Endothelial cell of umbilical vein (primary cell): ENCODE measurements around the gene HMMR. TPM values are rescaled to one million over a fixed set of nuclear protein-coding genes. Genes with fewer than 3 reads are reported as not detected.

ENCODE experiments used
- BruUV-seq: library from RNA; stranded (reverse); fragments of 400-500 nt; replicated peaks from 2 replicates; lab custom pipeline; 2021; lab: Mats Ljungman, UMichigan
- CTCF ChIA-PET: fragments of 300-600, 350-600 bp; sonication (Branson Sonifier 250); formaldehyde crosslinking; loops from one replicate; lab custom pipeline; 2021; ENCODE audit warnings: antibody characterized with exemption, inconsistent platforms; lab: Charles Lee
- POLR2A ChIA-PET: fragments of 300-600, 350-600 bp; sonication (Branson Sonifier 250); formaldehyde crosslinking; loops from one replicate; lab custom pipeline; 2021; ENCODE audit warnings: antibody characterized with exemption, inconsistent platforms; lab: Charles Lee
- DNase-seq: peaks from one replicate; pipeline ENCODE4 v3.0.0-alpha.2; 2011; ENCODE audit warnings: low read depth, low spot score
- FAIRE-seq: peaks from 2 replicates; lab custom pipeline; 2011; peaks lifted over from hg19 to GRCh38; lab: Jason Lieb, UNC
- H2AFZ ChIP-seq: 2 replicates; pipeline ENCODE4 v1.6.0; 2012; ENCODE audit warnings: low read depth, low read length, control low read depth, inconsistent platforms
- H3K27ac ChIP-seq: 2 replicates; pipeline ENCODE4 v1.5.1; 2011; ENCODE audit warnings: low read depth, mild to moderate bottlenecking, control low read depth, low read length, moderate library complexity; ENCODE audit not compliant: insufficient read depth
- H3K27me3 ChIP-seq, 2 experiments: 2 replicates each; pipeline versions ENCODE4 v1.6.0 to v1.6.1; 2011; ENCODE audit warnings: low read length in 2 of 2, mixed read lengths in 1 of 2; ENCODE audit not compliant: control insufficient read depth in 2 of 2, insufficient read depth in 2 of 2
- H3K36me3 ChIP-seq, 2 experiments: 2 replicates in 1 of 2; 3 replicates in 1 of 2; pipeline ENCODE4 v1.5.1; 2011; ENCODE audit warnings: low read length in 2 of 2, mild to moderate bottlenecking in 1 of 2, moderate library complexity in 1 of 2; ENCODE audit not compliant: control insufficient read depth in 2 of 2, insufficient read depth in 2 of 2; ENCODE audit errors: extremely low read depth in 1 of 2
- H3K4me1 ChIP-seq: 3 replicates; pipeline ENCODE4 v1.5.1; 2011; ENCODE audit warnings: mild to moderate bottlenecking, low read length; ENCODE audit not compliant: control insufficient read depth, insufficient read depth; ENCODE audit errors: extremely low read depth
- H3K4me2 ChIP-seq: 2 replicates; pipeline ENCODE4 v1.6.1; 2011; ENCODE audit warnings: low read length, control low read depth, mixed read lengths; ENCODE audit not compliant: insufficient read depth
- H3K4me3 ChIP-seq, 3 experiments: fragments of 200-600 bp in 1 of 3; sonication (generic), shearing (Covaris generic) in 1 of 3; replicated peaks in 1 of 3; 2 replicates each; pipeline ENCODE4 v1.5.1; 2011 to 2016; ENCODE audit warnings: control low read depth in 3 of 3, low read length in 3 of 3, mild to moderate bottlenecking in 2 of 3, inconsistent platforms in 1 of 3, low read depth in 1 of 3, moderate library complexity in 1 of 3; ENCODE audit not compliant: insufficient read depth in 1 of 3
- H3K79me2 ChIP-seq: 2 replicates; pipeline ENCODE4 v1.6.0; 2012; ENCODE audit warnings: low read length, inconsistent platforms; ENCODE audit not compliant: control insufficient read depth, insufficient read depth
- H3K9ac ChIP-seq: replicated peaks from 2 replicates; pipeline ENCODE3; 2011; ENCODE audit warnings: low read length, control low read depth; ENCODE audit not compliant: insufficient read depth; ENCODE audit errors: extremely low read depth
- H3K9me1 ChIP-seq: replicated peaks from 3 replicates; pipeline ENCODE4 v1.6.0; 2011; ENCODE audit warnings: mild to moderate bottlenecking, low read length; ENCODE audit not compliant: control insufficient read depth, insufficient read depth; ENCODE audit errors: extremely low read depth
- H3K9me3 ChIP-seq: replicated peaks from 2 replicates; pipeline ENCODE4 v1.5.1; 2012; ENCODE audit warnings: low read length, inconsistent platforms; ENCODE audit not compliant: control insufficient read depth, insufficient read depth
- H4K20me1 ChIP-seq: replicated peaks from 2 replicates; pipeline ENCODE3; 2011; ENCODE audit warnings: mild to moderate bottlenecking, low read length; ENCODE audit not compliant: control insufficient read depth, insufficient read depth; ENCODE audit errors: extremely low read depth
- EZH2 ChIP-seq: IDR thresholded peaks from 2 replicates; pipeline ENCODE4 v1.6.1; 2012; ENCODE audit warnings: borderline replicate concordance, low read depth, mild to moderate bottlenecking, moderate library complexity, low read length, inconsistent platforms; ENCODE audit not compliant: severe bottlenecking
- FOS ChIP-seq: IDR thresholded peaks from 2 replicates; pipeline ENCODE4 v1.6.1; 2011; ENCODE audit warnings: mild to moderate bottlenecking, low read length, moderate library complexity, borderline replicate concordance; ENCODE audit not compliant: insufficient read depth
- GATA2 ChIP-seq: IDR thresholded peaks from 2 replicates; pipeline ENCODE4 v1.7.0; 2011; ENCODE audit warnings: low read depth, mild to moderate bottlenecking, moderate library complexity, mixed read lengths, low read length; ENCODE audit not compliant: insufficient read length, insufficient read depth
- JUN ChIP-seq: IDR thresholded peaks from 2 replicates; pipeline ENCODE4 v1.6.1; 2011; ENCODE audit warnings: borderline replicate concordance, low read depth; ENCODE audit not compliant: insufficient read length, insufficient read depth
- MYC ChIP-seq: IDR thresholded peaks from one replicate; pipeline ENCODE4 v1.6.1; 2011; ENCODE audit warnings: mild to moderate bottlenecking, low read depth, low read length
- POLR2A ChIP-seq: IDR thresholded peaks from 2 replicates; pipeline ENCODE4 v1.6.1; 2012; ENCODE audit warnings: low read depth, mild to moderate bottlenecking, control low read depth, low read length
- POLR2AphosphoS5 ChIP-seq: IDR thresholded peaks from 2 replicates; pipeline ENCODE4 v1.6.1; 2012; ENCODE audit warnings: low read depth, mild to moderate bottlenecking, control low read depth, low read length, moderate library complexity; ENCODE audit not compliant: insufficient read depth
- dilution Hi-C: fragments of 300-500 bp; cut with MboI; formaldehyde crosslinking; loops from one replicate; pipeline ENCODE4 v1.15.0; 2019; ENCODE audit warnings: low sequenced_read_pairs; ENCODE audit not compliant: extremely low pct_ligation_motif_present
- intact Hi-C: fragments of 100-400 bp; cut with micrococcal nuclease; formaldehyde crosslinking; loops from one replicate; pipeline ENCODE4 v1.10.0; 2022
- polyA plus RNA-seq, 4 experiments: library from polyadenylated mRNA; depleted of rRNA in 3 of 4; stranded (reverse) in 3 of 4; unstranded in 1 of 4; fragments of >200 nt; gene quantifications; 2 replicates each; pipeline versions ENCODE4 v1.2.1 to v1.2.3, GENCODE V29; 2011 to 2012; ENCODE audit warnings: missing spikeins in 1 of 4
- total RNA-seq: library from RNA; stranded (reverse); gene quantifications from 2 replicates; pipeline ENCODE4 v1.2.3, GENCODE V29; 2021
- TF ChIP-seq, protein P1 (sequence below), 2 donors: IDR thresholded peaks; 1 replicate in 1 of 2; 2 replicates in 1 of 2; pipeline ENCODE4 v1.5.1; 2011; ENCODE audit warnings: low read length in 2 of 2, mild to moderate bottlenecking in 2 of 2, moderate library complexity in 2 of 2, control low read depth in 1 of 2, inconsistent platforms in 1 of 2, low read depth in 1 of 2; ENCODE audit not compliant: insufficient read depth in 1 of 2; ENCODE audit errors: extremely low read depth in 1 of 2
- TF ChIP-seq, protein P2 (sequence below): IDR thresholded peaks from 2 replicates; pipeline ENCODE4 v1.6.1; 2011; ENCODE audit not compliant: insufficient read depth, insufficient read length

HMMR gene
- total and polyA plus RNA-seq, 2 donors (not counting 3 experiments of a cell fraction or from before 2014, with no cell fraction given), result 5.5 to 31.0 TPM

DNA sequence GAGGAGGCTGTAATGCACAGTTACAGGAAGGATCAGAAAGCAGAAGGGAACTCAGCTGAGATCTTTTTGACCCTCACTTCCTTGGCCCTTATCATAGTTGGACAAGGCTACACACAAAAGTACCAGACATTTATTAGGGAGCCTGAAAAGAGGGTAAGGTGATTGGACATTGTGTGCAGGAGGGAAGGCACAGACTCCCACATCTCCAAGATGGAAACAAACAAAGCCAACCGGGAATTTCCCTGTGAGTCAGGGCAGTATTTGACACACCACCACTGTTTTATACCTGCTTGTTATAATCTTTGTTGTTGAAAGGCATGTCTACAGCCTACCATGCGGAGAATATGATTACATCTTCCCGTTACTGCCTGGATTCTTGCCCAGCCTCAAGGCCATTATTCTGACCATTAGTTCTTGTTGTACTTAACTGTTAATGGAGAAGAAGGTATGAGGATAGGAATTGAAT, 26.0 kb upstream of the HMMR start:
- POLR2A ChIA-PET, result no interaction called here
- no peak overlapping the region for H3K4me3 ChIP-seq
- H2AFZ ChIP-seq, result peak overlapping the region; percentile 5
- peak; percentile 80 for DNase-seq
- no TSS peak for BruUV-seq
- H3K9ac ChIP-seq, result no peak overlapping the region
- H3K9me3 ChIP-seq, result no peaks in the 10 kb centered on the region
- no peak overlapping the region for H3K27ac ChIP-seq
- TF ChIP-seq, protein P1, sequence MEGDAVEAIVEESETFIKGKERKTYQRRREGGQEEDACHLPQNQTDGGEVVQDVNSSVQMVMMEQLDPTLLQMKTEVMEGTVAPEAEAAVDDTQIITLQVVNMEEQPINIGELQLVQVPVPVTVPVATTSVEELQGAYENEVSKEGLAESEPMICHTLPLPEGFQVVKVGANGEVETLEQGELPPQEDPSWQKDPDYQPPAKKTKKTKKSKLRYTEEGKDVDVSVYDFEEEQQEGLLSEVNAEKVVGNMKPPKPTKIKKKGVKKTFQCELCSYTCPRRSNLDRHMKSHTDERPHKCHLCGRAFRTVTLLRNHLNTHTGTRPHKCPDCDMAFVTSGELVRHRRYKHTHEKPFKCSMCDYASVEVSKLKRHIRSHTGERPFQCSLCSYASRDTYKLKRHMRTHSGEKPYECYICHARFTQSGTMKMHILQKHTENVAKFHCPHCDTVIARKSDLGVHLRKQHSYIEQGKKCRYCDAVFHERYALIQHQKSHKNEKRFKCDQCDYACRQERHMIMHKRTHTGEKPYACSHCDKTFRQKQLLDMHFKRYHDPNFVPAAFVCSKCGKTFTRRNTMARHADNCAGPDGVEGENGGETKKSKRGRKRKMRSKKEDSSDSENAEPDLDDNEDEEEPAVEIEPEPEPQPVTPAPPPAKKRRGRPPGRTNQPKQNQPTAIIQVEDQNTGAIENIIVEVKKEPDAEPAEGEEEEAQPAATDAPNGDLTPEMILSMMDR (IDR thresholded peaks at IDR 0.05; ENCODE audit: extremely low read depth in 1 of 2, insufficient read depth in 1 of 2, low read depth in 1 of 2, low read length in 2 of 2), result no peak
- peak; percentile 28 for TF ChIP-seq JUN
- no peak overlapping the region for H3K4me2 ChIP-seq
- peaks cover 0 to 5% of the 10 kb centered on the region in 2 experiments for H3K36me3 ChIP-seq
- H3K9me1 ChIP-seq, result no peaks in the 10 kb centered on the region
- peaks cover 12% of the 10 kb centered on the region for H3K4me1 ChIP-seq
- peaks cover 20% of the 10 kb centered on the region for H3K79me2 ChIP-seq
- peaks cover 3 to 10% of the 10 kb centered on the region in 2 experiments for H3K27me3 ChIP-seq
- intact Hi-C loops, result no loop called here
- FAIRE-seq, result peak; percentile 76
- peaks cover 3% of the 10 kb centered on the region for H4K20me1 ChIP-seq
- dilution Hi-C loops, result no loop called here
- CTCF ChIA-PET, result no interaction called here

DNA sequence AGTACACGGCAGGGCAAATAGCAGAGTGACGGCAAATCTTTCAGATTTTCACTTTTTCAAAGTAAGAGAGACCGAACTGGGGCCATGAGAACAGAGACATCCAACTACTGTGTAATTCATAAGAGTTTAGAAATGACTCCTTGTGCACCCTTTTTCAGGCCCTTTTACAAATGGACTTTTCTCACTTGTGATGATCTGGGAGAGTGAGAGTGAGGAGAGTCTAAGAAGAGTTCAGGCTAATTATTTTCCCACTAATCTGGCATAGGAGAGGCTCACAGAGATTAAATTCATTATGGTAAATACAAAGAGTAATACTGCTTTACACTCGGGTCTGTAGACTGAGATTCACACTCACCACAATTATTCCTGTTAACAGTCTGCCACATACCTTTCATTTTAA, 23.9 kb upstream of the HMMR start:
- POLR2A ChIA-PET, result no interaction called here
- Histone ChIP-seq H3K9ac (no peak overlapping the region), H3K27ac (no peak overlapping the region), H3K4me3 (peak overlapping the region in 1 of 3 experiments; percentile 55), H2AFZ (peak overlapping the region; percentile 84), H3K27me3 (peaks cover 3 to 10% of the 10 kb centered on the region in 2 experiments), H4K20me1 (peaks cover 5% of the 10 kb centered on the region), H3K9me3 (no peaks in the 10 kb centered on the region), H3K9me1 (no peaks in the 10 kb centered on the region), H3K36me3 (peaks cover 5 to 8% of the 10 kb centered on the region in 2 experiments), H3K79me2 (peaks cover 36% of the 10 kb centered on the region), H3K4me2 (peak overlapping the region; percentile 82), H3K4me1 (peaks cover 19% of the 10 kb centered on the region)
- intact Hi-C loops (no loop called here), dilution Hi-C loops (no loop called here)
- DNase-seq (no peak), FAIRE-seq (no peak)
- no TSS peak for BruUV-seq
- CTCF ChIA-PET, result no interaction called here
- TF ChIP-seq JUN (no peak), POLR2AphosphoS5 (no peak), GATA2 (no peak), MYC (no peak), EZH2 (no peak), POLR2A (no peak), FOS (no peak)
- TF ChIP-seq, protein P2, sequence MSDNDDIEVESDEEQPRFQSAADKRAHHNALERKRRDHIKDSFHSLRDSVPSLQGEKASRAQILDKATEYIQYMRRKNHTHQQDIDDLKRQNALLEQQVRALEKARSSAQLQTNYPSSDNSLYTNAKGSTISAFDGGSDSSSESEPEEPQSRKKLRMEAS, result no peak
- TF ChIP-seq, protein P1 (IDR thresholded peaks at IDR 0.05; ENCODE audit: extremely low read depth in 1 of 2, insufficient read depth in 1 of 2, low read depth in 1 of 2, low read length in 2 of 2), result no peak
